Measurements from ENCODE around the gene EMX2. TPM values are rescaled to one million over a fixed set of nuclear protein-coding genes. Genes with fewer than 3 reads are reported as not detected.
A peak's percentile ranks its signal among the peaks of the same experiment; 100 is the strongest.

The EMX2 gene
- total RNA-seq, 1 donor from 2014 or later, result not detected

DNA sequence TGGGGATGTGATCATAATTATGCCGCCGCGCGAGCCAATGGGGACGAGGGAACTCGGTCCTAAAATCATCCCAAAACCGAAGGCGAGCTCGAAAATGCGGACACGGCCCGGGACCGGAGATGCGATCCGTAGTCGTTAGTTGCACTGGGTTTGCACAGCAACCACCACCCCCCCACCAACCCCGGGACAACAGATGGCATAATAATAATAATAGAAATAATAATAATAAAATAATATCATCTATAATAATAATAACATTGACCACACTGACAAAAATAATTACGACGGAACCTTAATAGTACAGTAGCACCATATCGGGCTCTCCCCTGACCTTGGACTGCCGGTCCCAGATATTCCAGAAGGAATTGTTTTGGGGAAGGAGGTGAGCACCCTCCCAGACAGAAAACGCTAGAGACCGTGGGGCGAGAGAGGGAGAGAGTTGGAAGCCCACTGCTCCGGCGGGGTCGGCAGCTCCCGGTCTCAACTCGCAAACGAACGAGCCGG, 1.1 kb upstream of the EMX2 start:
- DNase-seq (no peak), ATAC-seq (ENCODE audit: poor library complexity) (no peak)
- intact Hi-C loops (cut with DNase I), result no loop called here

GRCh38 chr10:117541909-117542705, 439 bp upstream of the EMX2 start:
- intact Hi-C loops (cut with DNase I), result no loop called here
- no peak for ATAC-seq (ENCODE audit: poor library complexity)
- DNase-seq, result no peak

- intact Hi-C loops (cut with DNase I), result no loop called here
- no peak for DNase-seq
- ATAC-seq (ENCODE audit: poor library complexity), result peak; percentile 44
Measured at GRCh38 chr10:117543225-117544003, 868 bp downstream of the EMX2 start.

- intact Hi-C loops (cut with DNase I), result no loop called here
- ATAC-seq (ENCODE audit: poor library complexity) (no peak), DNase-seq (no peak)
Measured at GRCh38 chr10:117544004-117544701, 1.6 kb downstream of the EMX2 start.

- intact Hi-C loops (cut with DNase I), result no loop called here
- DNase-seq (no peak), ATAC-seq (ENCODE audit: poor library complexity) (no peak)
Measured at GRCh38 chr10:117544711-117545140, 2.2 kb downstream of the EMX2 start.

DNA sequence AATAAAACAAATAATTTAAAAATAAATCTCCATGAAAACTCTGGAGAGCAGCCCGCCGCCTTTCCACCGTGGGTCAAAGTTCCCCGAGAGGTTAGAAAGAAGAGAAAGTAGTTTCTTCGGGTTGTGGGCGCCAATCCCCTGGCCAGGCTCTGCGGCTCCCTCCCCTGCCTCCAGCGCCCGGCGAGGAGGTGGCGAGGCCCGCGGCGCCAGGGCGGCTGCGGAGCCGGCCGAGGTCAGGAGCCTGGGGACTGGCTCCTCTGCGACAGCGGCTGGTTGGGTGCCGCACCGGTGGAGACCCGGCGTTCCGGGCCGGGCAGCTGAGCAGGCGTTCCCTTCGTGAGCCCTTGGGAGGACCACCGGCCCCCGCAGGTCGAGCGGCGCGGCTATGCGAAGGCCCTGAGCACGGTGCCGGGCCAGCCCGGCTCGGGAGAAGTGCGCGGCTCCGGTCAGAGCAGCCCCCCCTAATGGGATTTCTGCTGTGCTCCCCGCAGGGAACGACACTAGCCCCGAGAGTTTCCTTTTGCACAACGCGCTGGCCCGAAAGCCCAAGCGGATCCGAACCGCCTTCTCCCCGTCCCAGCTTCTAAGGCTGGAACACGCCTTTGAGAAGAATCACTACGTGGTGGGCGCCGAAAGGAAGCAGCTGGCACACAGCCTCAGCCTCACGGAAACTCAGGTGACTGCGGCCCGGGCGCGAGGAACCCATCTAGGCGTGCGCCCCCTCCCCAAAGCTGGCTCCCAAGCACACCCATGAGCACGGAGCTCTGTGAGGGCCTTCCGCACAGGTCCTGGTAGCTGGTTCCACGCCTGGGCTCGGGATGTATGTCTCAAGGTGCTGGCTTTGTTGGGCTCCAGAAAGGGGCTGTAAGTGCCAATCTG, 2.8 kb downstream of the EMX2 start:
- DNase-seq (no peak), ATAC-seq (ENCODE audit: poor library complexity) (no peak)

DNA sequence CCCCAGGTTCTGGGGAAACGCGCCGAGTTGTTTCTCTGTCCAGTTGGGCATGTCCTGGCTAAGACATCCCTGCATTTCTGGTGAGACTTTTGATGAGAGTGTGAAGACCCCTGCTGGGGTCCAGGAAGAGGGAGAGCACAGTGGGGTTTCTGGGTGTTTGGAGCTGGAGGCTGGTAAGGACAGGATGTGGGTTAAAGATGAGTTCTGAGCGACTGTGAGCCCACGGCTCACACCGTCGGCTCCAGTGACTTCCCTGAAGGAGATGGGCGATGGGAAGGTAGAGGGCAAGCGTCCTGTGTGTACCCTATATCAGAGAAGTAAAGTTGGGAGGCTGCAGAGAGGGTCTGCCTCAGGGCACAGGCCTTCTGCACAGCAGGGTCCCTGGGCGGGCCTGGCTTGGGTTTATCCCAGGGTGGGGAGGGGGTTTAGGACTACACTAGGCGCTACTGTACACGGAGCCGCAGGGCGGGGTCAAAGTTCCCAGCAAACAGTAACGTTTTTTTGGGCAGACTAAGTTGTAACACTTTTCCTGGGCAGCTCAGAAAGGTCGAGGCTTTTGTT, 3.6 kb downstream of the EMX2 start:
- ATAC-seq (ENCODE audit: poor library complexity) (no peak), DNase-seq (no peak)
- intact Hi-C loops (cut with DNase I), result no loop called here

More for the DNA sequence above, 2.8 kb downstream of the EMX2 start:
- intact Hi-C loops (cut with DNase I), result no loop called here

GRCh38 chr10:117546581-117547015, 4.1 kb downstream of the EMX2 start:
- intact Hi-C loops (cut with DNase I), result no loop called here
- ATAC-seq (ENCODE audit: poor library complexity) (no peak), DNase-seq (no peak)

- intact Hi-C loops (cut with DNase I), result no loop called here
- no peak for DNase-seq
- ATAC-seq (ENCODE audit: poor library complexity), result no peak
Measured at GRCh38 chr10:117547016-117547715, 4.6 kb downstream of the EMX2 start.

DNA sequence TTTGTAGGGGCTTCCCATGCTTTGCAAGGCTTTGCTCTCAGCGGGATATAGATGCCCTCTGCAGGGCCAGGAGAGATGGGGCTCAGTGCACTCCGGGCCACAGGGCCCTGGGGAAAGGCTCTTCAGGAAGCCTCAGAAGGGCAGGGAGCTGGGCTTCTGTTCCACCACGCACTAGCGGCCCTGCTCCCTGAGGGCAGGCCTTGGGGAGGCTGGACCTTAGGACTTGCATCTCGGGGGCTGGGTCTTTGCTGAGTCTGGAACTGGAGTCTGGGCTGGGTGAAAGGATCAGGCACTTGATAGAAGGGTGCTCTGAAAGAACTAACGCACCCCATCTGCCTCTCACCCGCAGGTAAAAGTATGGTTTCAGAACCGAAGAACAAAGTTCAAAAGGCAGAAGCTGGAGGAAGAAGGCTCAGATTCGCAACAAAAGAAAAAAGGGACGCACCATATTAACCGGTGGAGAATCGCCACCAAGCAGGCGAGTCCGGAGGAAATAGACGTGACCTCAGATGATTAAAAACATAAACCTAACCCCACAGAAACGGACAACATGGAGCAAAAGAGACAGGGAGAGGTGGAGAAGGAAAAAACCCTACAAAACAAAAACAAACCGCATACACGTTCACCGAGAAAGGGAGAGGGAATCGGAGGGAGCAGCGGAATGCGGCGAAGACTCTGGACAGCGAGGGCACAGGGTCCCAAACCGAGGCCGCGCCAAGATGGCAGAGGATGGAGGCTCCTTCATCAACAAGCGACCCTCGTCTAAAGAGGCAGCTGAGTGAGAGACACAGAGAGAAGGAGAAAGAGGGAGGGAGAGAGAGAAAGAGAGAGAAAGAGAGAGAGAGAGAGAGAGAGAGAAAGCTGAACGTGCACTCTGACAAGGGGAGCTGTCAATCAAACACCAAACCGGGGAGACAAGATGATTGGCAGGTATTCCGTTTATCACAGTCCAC, 5.4 kb downstream of the EMX2 start:
- ATAC-seq (ENCODE audit: poor library complexity) (no peak), DNase-seq (no peak)
- intact Hi-C loops (cut with DNase I), result no loop called here

- ATAC-seq (ENCODE audit: poor library complexity) (no peak), DNase-seq (no peak)
- intact Hi-C loops (cut with DNase I), result no loop called here
Measured at GRCh38 chr10:117549100-117549585, 6.6 kb downstream of the EMX2 start.

- intact Hi-C loops (cut with DNase I), result no loop called here
- DNase-seq (no peak), ATAC-seq (ENCODE audit: poor library complexity) (no peak)
Measured at GRCh38 chr10:117550076-117550475, 7.5 kb downstream of the EMX2 start.

DNA sequence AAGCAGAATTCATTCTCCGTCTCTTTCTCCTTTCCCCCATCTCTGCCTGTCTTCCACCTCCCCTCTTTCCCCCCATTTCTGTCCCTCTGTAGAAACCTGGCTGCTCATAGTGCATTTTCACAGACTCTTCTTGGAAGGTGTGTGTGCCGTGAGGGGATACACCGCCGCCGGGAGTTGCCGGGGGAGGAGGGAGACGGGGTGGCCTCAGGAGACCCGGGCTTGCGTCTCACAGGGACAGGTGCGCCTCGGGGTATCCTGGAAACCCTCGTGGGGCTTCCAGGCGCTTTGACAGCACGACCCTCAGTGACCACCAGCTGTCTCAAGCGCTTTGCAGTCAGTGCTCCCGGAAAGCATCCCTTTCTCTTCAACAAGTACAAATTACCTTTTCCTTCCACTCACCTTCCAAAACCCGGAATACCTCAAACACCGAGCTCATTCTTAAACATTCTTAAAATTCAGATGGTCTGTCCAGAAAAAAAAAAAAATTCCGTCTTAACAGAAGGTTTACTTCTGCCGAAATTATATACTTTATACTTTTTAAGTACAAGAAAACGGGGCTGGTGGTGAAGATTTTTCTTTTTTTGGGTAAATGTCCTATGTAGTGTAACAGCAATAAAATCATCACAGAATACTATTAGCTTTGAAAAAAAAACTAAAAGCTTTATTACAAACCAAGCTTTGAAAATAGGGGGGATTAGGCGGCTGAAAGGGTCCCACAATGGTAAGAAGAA, 8.2 kb downstream of the EMX2 start:
- no peak for ATAC-seq (ENCODE audit: poor library complexity)
- intact Hi-C loops (cut with DNase I), result no loop called here

GRCh38 chr10:117551330-117552155, 9.0 kb downstream of the EMX2 start:
- ATAC-seq (ENCODE audit: poor library complexity), result no peak
- no peak for DNase-seq
- intact Hi-C loops (cut with DNase I), result no loop called here

More for the DNA sequence above, 8.2 kb downstream of the EMX2 start:
- no peak for DNase-seq

DNA sequence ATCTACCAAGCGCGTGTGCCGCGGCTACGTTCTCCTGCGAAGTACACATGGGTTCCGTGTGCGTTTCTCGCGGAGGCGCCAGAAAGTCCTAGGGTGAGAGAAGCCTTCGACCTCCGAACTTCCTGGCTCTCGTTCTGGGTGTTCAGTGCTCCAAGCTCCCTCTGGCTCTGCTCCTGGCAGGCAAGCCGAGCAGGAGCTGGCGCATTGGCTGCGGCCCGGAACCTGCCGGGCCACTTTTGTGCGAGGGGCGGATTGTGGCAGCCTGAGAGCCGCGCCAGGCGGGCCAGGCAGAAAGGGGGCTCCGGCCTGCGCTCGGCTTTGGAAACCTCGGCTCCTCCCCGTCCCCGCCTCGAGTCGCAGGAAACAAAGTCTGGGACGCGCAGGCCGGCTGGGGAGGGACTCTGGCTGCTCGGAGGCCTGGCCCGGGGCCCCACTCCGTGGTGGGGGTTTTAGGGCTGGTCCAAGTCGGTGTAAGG, 9.6 kb downstream of the EMX2 start:
- intact Hi-C loops (cut with DNase I), result no loop called here
- ATAC-seq (ENCODE audit: poor library complexity) (no peak), DNase-seq (no peak)

Data from Right ventricle myocardium superior (tissue), 1 donor.